Fibroblast of the conjunctiva (primary cell): Measurements from ENCODE around the gene SMIM17.
A peak's percentile ranks its signal among the peaks of the same experiment; 100 is the strongest.
"Not testable (repeated sequence)": the region's sequence is repeated elsewhere in the genome, so short reads cannot be mapped to it uniquely, and the experiment has no call there.

Source experiments
- DNase-seq: peaks from one replicate; pipeline ENCODE4 v3.0.0-alpha.2; 2010; ENCODE audit warnings: low read depth

SMIM17 gene

GRCh38 chr19:56660381-56661107, 17.6 kb downstream of the SMIM17 start:
- DNase-seq = no peak

DNA sequence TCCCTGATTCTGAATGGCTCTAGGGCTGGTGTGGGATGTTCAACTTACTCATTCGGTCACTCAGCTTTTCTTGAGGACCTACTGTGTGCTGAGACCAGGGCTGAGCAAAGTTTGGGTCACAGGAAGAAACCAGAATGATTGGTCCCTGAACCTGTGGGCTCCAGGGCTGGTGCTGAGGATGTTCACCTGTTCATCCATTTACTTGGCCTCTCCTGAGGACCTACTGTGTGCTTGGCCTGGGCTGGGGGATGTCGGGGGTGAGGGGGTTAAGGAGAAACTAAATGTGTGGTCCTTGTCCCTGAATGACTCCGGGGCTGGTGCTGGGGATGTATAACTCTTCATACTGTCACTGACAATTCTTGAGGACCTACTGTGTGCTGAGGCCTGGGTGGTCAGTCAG, 18.3 kb downstream of the SMIM17 start:
- DNase-seq = no peak

GRCh38 chr19:56663931-56664500, 21.1 kb downstream of the SMIM17 start:
- no peak for DNase-seq

DNA sequence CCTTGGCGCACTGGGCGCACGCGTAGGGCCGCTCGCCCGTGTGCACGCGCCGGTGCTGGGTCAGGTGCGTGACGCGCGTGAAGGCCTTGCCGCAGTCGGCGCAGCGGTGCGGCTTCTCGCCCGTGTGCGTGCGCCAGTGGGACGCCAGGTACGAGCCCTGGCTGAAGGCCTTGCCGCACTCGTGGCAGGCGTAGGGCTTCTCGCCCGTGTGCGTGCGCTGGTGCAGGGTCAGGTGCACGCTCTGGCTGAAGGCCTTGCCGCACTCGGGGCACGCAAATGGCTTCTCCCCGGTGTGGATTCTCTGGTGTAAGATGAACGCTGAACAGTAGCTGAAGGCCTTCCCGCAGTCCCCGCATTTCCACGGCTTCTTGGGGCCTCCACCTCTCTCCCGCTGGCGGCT, 21.6 kb downstream of the SMIM17 start:
- DNase-seq = no peak

- no peak for DNase-seq
Observed at GRCh38 chr19:56667311-56667870, 24.4 kb downstream of the SMIM17 start.

GRCh38 chr19:56668676-56669075, 25.7 kb downstream of the SMIM17 start:
- DNase-seq = no peak

- no peak for DNase-seq
Observed at GRCh38 chr19:56670401-56670960, 27.5 kb downstream of the SMIM17 start.

DNA sequence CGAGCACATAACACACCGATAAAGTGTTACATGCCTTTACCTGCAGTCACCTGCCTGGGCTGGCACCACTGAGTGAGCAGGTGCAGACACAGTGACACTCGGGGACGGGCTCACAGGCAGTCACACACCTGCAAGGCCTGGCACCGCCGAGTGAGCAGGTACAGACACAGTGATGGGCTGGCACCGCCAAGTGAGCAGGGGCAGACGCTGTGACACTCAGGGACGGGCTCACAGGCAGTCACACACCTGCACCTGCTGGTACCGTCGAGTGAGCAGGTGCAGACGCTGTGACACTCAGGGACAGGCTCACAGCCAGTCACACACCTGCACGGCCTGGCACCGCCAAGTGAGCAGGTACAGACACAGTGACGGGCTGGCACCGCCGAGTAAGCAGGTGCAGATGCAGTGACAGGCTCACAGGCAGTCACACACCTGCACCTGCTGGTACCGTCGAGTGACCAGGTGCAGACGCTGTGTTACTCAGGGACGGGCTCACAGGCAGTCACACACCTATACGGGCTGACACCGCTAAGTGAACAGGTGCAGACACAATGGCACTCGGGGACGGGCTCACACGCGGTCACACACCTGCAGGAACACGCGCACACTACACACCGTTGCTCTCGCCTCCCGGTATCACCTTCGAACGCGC, 28.1 kb downstream of the SMIM17 start:
- no peak for DNase-seq

- DNase-seq = peak; percentile 50
Observed at GRCh38 chr19:56671613-56671994, 28.6 kb downstream of the SMIM17 start, which contains the start of gene ZNF835. Gene ZNF835 (minus strand): TSS chr19:56671757. CDS start chr19:56665198, 6,559 bp downstream.

GRCh38 chr19:56672610-56673009, 29.7 kb downstream of the SMIM17 start:
- DNase-seq = not testable (repeated sequence)

GRCh38 chr19:56678205-56678604, 35.2 kb downstream of the SMIM17 start:
- DNase-seq = no peak

- DNase-seq = no peak
Observed at GRCh38 chr19:56681702-56682101, 38.7 kb downstream of the SMIM17 start.

DNA sequence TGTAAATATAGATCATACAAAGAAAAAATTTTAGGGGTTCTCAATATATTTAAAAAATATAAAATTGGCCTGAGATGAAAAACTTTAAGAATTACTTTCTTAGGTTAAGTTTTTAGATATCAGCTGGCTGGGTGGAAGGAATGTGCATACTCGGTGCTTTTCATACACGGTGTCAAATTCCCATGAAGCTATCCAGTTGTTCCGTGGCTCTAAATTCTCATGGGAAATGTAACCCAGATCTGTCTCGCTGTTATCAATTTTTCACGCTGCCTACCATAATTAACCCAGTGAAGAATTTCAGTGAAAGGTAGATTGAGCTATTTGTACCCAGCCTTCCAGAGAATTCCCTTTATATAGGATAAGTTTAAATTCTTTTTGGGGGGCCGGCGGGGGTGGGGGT, 40.2 kb downstream of the SMIM17 start:
- DNase-seq = no peak

GRCh38 chr19:56687031-56687430, 44.1 kb downstream of the SMIM17 start:
- DNase-seq = no peak

- DNase-seq = no peak
Observed at GRCh38 chr19:56689198-56689597, 46.2 kb downstream of the SMIM17 start.

GRCh38 chr19:56690670-56691069, 47.7 kb downstream of the SMIM17 start:
- DNase-seq = no peak

DNA sequence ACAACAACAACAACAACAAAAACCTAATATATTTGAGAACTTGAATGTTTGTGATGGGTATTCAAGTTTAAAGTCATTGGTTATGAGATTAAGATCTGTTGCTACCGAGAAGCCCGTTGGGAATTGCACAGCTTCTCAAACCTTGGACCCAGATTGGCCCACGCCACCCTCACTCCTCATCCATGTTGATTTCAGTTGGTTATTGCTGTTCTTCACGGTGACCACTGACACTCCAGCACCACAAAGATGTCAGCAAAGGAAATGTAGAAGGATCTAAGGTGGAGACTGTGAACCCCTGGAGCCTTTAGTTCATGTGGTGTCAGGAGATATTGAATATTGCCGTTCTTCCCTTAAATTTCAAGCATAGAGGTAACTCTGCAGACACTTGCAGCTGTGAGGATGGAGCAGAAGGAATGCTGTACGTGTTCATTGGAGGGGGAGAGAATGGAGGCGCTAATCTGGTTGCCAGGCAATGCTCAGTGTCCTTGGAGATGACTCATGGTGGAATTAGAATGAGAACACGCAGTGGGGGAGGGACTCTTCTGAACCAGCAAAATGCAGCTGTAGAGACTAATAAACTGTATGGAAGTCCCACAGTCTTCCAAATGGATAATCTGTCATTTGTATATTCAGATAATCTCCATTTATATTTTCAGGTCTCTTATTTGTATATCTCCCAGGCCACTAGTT, 49.4 kb downstream of the SMIM17 start:
- no peak for DNase-seq

DNA sequence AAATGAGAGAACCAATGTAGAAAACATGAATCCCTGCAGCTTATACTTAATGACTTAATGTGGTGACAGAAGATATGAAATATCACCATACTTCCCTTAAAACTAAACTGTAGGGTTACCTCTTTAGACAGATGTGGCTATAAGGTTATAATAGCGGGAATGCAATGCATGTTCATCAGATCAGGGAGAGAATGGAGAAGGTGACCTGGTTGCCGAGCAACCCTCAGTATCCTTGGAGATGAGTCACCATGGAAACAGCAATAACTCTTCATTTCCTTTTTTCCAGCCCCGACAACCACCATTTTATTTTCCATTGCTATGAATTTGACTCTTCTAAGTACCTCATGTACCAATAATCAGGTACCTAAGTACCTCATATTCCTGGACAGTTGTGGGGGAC, 56.6 kb downstream of the SMIM17 start:
- no peak for DNase-seq

DNA sequence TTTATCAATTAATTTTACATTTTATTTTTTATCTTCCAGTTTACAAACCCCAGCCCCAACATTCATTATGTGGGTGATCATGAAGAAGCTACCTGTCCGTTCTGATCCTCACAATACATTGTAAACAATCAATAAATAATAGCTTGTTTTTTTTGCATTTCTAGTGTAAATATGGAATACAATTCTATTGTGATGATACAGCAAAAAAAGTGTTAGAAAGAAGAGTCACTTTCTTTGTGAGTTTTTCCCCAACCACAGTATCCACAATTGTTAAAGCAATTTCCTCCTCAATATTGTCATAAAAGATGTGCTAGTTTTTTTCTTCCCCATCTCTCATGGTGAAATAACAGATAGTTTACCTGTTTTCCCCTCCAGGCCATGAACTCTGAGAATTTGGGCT, 58.9 kb downstream of the SMIM17 start:
- no peak for DNase-seq

GRCh38 chr19:56705939-56706338, 63.0 kb downstream of the SMIM17 start:
- no peak for DNase-seq
